GM19240 (cell line): Measurements from ENCODE around the gene JADE2.

Experiments used
- DNase-seq: peaks from one replicate; pipeline ENCODE4 v3.0.0; 2011; ENCODE audit warnings: low spot score; ENCODE audit not compliant: insufficient read length

JADE2 gene

GRCh38 chr5:134568761-134569695 is 43.6 kb downstream of the JADE2 start:
- no peak for DNase-seq

- no peak for DNase-seq
Measured at GRCh38 chr5:134569758-134570364, 44.4 kb downstream of the JADE2 start.

DNA sequence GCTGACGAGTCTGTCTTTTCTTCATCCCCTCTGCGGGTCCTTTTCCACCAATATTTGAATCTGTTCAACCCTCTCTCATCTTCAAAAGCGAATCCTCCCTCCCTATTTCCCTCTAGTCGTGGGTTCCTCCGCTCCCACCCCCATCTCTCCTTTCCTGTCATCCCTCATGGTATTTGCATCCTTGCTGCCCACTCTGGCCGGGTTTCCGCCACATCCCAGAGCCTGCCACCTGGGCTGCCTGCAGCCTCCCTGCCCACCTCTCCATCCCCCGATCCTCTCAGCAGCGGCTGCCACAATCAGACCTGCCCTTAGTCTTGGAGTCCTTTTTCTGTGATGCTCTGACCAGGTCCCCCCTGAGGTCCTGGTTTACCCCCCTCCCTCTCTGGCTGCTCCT is 44.9 kb downstream of the JADE2 start:
- no peak for DNase-seq

DNA sequence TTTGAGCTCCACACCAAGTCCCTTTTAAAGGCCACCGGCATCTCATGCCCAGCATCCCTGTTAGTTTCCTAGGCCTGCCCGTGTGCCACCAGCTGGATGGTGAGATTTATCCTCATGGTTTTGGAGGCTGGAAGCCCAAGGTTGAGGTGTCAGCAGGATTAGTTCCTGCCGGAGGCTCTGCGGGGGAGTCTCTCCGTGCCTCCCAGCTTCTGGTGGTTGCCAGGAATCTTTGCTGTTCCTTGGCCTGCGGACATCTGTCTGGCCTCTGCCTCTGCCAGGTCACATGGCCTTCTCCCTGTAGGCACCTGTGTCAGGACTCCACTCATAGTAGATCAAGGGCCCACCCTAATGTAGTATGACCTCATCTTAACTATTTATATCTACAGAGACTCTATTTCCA is 45.4 kb downstream of the JADE2 start:
- DNase-seq = no peak

DNA sequence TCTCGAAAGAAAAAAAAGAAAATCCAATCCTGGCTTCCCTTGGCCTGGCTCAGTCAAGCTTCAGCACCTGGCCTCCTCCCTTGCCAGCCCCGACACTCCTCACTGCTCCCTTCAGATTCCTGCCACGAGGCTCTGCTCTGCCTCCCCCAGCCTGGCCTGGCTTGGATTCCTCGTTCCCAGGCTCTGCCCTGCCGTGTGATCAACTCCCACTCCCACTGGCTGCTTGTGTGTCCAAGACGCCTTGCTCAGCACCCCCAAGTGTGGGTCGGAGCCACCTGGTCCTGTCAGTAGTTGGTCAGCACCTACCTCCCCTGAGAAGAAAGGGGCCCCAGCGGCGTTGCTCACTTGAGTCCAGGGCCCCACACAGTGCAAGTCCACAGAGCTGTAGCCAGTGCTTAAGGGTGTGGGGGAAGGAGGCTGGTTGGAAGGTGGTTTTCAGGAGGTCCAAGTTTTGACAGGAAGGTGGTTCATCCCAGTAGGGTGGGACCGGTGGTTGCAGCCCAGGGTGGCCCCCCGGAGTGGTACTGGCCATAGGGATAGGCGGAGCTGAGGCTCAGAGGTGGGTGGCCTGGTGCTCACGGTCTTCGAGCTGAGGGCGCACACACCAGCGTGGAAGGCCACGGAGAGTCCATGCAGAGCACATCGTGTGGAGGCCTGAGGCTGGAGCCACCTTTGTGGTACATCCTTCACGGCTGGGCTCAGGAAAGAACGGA is 46.4 kb downstream of the JADE2 start:
- DNase-seq = no peak

DNA sequence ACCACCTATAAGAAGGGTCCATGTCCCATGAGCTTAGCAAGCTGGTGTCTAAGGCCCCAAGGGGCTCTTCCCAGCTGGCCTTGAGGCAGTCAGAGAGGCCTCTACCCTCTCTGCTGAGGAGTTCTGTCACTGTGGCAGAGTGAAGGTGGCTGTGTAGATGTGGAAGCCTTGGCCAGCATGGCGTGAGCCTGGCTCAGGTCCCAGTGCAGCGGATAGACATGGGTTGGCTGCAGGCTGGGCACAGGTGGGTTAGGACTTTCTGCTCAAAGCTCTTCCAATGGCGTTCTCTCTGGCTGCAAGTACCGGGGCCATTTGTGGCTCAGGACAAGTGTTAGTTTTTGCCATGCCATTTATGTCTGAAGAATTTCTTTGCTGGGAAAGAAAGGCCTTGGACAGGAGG is 47.3 kb downstream of the JADE2 start:
- no peak for DNase-seq

GRCh38 chr5:134574521-134574920 is 49.1 kb downstream of the JADE2 start:
- DNase-seq = no peak

GRCh38 chr5:134575316-134575715 is 49.8 kb downstream of the JADE2 start:
- DNase-seq = no peak

DNA sequence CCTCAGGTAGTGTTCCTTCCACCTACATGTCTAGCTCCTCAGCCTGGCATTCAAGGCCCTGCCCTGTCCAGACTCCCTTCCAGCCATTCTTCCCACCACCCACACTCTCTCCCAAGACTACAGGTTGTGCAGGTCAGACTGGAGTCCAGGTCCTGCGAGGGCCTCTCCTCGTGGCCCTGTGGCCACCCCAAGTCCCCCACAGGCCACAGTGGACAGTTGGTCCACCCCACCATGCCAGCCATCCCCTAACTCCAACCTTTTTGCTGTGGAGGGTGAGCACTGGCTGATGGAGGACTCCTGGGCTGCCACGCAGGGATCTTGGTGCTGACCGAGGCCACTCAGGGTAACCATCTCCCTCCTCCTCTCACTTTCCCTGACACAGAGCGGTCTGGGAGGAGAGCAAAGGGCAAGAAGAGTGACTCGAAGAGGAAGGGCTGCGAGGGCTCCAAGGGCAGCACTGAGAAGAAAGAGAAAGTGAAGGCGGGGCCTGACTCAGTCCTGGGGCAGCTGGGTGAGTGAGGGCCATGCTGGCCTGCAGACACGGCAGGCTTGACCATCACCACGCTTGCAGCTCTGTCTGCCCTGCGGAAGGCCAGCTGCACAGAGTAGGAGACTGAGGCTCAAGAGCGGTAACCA is 51.0 kb downstream of the JADE2 start:
- no peak for DNase-seq

- no peak for DNase-seq
Measured at GRCh38 chr5:134577022-134577795, 51.7 kb downstream of the JADE2 start.

DNA sequence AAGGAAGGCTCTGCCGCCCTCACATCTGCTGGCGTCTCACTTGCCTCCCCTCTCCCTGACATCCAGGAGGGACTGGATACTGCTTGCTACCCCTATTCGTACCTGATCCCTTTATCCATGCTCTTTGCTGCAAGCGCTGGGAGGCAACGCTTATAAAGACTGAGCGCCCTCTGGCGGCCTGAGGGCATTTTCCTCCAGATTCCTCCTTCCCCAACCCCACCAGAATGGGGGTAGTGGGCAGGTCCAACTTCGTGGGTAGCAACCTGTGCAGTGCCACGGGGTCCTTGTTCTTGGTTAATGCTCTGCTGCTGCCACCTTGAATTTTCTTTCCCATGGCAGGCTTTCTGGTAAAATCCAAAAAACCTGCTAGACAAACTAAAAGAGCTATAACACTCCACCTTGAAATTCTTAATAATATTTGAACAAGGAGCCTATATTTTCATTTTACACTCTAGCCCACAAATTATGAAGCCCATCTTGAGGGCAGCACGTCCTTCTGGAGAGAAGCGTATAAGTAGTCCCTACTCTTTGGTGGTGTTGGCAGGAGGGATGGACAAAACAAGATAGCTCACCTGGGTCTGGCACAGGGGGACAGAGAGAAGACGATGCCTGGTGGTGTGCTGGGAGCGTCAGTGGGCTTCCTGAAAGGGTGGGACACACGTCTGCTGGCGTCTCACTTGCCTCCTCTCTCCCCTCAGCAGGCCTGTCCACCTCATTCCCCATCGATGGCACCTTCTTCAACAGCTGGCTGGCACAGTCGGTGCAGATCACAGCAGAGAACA is 52.5 kb downstream of the JADE2 start:
- DNase-seq = peak; percentile 70

GRCh38 chr5:134578578-134579283 is 53.3 kb downstream of the JADE2 start:
- DNase-seq = no peak

GRCh38 chr5:134579284-134579771 is 53.9 kb downstream of the JADE2 start:
- DNase-seq = no peak

GRCh38 chr5:134580001-134580460 is 54.6 kb downstream of the JADE2 start:
- DNase-seq = no peak

DNA sequence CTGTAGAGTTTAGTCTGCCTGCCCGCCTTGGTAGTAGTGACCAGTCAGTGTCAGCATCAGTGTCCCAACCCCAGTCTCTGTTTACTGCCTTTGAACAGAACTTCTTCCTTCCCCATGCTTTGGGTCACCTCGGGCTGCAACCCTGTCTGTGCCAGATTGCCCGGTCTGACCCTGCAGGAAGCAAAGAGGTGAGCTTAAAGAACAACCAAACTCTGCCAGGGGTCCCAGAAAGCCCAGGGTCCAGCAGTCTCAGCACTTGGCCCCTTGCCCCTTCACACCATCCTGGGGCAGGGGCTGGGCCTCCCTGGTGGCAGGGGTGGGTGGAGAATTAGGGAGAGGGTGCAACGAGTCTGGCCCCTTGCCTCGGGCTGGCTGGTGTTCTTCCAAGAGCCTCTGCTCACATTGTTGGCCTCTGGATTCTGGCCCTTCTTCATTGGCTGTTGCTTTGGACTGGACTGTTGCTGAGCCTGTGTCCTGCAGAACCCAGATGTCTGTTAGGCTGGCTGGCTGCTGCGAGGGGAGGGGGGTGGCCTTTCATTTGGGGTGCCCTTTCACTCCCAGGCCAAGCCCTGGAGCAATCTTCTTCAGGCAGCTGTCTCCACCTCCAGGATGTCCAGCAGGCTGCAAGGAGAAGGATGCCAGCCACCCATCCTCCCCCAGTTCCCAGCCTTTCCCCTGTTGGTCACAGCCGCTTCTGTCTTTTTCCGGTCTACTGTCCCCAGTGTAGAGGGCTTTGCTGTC is 55.9 kb downstream of the JADE2 start:
- DNase-seq = no peak

GRCh38 chr5:134582281-134582680 is 56.8 kb downstream of the JADE2 start:
- DNase-seq = no peak

DNA sequence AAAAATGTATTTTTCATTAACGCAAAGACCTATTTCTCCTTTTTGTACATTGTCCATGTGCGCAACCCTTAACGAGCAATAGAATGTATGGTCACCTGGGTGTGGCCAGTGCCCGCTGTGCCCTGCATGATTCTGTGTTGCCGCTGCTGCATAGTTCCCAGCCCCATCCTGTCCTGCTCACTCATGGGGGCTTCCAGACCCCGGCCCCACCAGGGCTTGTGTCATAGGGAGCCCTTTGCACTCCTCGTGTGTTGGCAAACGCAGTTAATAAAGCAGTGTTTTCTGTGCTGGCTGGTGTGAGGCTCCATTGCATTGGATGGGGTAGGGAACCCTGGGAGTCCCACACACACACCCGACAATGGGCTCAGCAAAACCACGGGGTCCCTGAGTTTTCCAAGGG is 57.5 kb downstream of the JADE2 start:
- DNase-seq = no peak

- DNase-seq = no peak
Measured at GRCh38 chr5:134583766-134584165, 58.3 kb downstream of the JADE2 start.

DNA sequence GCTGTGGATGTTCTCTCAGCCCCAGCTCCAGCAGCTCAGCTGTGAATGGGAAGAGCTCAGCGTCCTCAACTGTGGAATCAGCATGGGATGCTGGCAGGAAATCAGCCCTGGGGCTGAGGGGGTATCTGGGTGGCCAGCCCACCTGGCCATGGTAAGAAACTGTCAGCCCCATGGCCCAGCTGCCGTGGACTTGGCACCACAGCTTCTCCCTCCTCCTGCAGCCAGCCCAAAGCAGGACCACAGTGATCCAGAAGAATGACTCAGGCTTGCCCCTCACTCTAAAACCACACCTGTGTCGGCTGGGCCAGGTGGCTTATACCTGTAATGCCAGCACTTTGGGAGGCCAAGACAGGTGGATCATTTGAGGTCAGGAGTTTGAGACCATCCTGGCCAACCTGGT is 59.2 kb downstream of the JADE2 start:
- DNase-seq = no peak
